Measurements from ENCODE around the gene FBLN2.
A peak's percentile ranks its signal among the peaks of the same experiment; 100 is the strongest.
"Not testable (repeated sequence)": the region's sequence is repeated elsewhere in the genome, so short reads cannot be mapped to it uniquely, and the experiment has no call there.

The FBLN2 gene

DNA sequence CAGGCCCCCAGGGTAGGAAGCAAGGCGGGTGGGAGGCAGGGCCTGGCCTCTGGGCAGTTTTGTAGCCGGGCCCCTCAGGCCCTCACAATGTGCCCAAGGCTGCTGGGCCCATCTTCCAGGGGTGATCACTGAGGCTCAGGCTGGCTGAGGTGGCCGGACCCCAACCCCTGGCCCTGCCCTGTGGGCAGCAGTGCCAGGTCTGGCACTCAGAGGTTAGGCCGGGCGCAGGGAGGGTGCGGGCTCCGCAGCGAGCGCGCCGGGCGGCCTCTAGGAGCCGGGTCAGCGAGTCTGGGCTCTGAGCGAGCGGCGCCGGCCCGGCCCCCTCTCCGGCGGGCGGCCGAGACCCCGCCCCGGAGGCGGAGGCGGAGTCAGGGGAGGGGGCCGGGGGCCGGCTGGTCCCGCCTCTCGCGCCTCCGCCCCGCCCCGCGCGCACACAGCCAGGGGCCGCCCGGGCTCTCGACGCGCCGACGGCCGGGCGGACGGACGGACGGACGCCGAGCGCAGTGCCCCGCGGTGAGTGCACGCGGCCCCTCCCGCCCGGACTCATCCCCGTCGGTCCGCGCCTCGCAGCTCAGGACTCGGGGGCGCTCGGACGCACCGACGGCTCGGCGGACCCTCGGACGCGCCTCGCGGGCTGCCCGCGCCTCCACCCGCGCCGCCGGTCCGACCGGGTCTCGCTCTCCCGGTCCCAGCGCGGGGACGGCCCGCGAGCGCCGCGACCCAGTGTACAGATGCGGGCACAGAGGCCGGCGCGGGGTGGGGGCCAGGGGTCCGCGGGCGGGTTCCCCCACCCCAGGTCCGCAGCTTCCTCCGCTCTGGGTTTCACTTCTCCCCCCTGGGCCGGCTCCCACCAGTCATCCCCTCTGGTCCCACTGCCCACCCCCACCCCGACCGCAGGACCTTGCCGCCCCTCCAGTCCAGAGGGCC, at the start of gene FBLN2:
TSS of gene FBLN2 (plus strand) at position 430 of the 927 bp plus-strand sequence. CDS start 21,231 bp downstream, outside the sequence.
- DNase-seq = peak; percentile 20

DNA sequence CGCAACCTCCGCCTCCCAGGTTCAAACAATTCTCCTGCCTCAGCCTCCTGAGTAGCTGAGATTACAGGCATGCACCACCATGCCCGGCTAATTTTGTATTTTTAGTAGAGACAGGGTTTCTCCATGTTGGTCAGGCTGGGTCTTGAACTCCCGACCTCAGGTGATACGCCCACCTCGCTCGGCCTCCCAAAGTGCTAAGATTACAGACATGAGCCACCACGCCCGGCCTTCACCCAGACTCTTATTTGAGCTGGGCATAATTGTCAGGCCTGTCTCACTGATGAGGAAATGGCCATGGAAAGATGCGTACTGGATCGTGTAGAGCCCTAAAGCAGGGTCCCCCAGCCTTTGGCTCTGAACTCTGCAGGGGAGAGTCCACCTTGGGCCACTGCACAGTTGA, 49.7 kb upstream of the FBLN2 start:
- DNase-seq = not testable (repeated sequence)

GRCh38 chr3:13500133-13500885, 48.6 kb upstream of the FBLN2 start:
- no peak for DNase-seq

DNA sequence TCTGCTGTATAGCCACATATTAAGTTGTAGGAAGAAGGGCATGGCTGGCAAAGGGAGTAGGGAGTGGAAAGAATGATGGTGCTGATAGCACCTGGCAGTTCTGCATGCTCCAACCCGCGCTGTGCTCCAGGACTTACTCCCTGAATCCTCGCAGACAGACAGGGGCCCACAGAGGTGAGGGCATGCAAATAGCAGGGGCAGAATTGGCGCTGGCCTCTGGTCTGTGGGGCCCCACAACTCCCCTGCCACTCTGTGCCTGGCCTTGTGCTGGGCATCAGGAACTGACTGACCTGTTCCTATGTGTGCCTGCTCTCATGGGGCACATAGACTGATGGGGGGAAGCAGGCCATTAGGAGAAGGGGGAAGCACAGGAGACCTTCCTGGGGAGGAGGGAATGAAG, 47.9 kb upstream of the FBLN2 start:
- DNase-seq = no peak

DNA sequence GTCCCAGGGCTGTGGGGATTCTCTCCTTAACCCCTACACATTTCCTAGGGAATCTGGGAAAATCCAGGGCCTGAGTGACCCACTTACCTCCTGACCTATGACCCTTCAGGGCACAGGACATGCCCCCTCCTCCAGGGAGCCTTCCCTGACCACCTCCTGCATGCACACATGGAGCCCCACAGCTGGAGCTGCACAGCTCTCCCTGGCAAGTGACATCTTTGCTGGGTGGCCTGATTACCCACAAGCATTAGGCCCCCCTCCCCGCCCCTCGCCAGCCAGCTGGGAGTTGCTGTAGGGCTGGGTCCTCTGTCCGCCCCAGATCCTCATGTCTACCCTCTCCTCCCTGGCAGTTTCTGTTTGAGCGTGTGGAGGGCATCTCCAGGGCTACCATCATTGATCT, 47.4 kb upstream of the FBLN2 start:
- DNase-seq = no peak

GRCh38 chr3:13501958-13502790, 46.8 kb upstream of the FBLN2 start:
- no peak for DNase-seq

DNA sequence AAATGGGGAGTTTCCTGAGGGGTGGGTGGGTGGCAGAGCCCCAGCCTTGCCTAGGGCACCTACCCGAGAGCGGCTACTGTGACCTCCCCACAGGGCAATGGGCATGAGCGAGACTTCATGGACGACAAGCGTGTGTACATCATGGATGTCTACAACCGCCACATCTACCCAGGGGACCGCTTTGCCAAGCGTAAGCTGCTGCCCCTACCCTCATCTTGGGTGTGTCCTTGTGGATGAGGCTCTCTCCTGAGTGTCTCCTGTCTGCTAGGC, 46.2 kb upstream of the FBLN2 start:
- no peak for DNase-seq

- DNase-seq = no peak
Measured at GRCh38 chr3:13504161-13504831, 44.6 kb upstream of the FBLN2 start.

DNA sequence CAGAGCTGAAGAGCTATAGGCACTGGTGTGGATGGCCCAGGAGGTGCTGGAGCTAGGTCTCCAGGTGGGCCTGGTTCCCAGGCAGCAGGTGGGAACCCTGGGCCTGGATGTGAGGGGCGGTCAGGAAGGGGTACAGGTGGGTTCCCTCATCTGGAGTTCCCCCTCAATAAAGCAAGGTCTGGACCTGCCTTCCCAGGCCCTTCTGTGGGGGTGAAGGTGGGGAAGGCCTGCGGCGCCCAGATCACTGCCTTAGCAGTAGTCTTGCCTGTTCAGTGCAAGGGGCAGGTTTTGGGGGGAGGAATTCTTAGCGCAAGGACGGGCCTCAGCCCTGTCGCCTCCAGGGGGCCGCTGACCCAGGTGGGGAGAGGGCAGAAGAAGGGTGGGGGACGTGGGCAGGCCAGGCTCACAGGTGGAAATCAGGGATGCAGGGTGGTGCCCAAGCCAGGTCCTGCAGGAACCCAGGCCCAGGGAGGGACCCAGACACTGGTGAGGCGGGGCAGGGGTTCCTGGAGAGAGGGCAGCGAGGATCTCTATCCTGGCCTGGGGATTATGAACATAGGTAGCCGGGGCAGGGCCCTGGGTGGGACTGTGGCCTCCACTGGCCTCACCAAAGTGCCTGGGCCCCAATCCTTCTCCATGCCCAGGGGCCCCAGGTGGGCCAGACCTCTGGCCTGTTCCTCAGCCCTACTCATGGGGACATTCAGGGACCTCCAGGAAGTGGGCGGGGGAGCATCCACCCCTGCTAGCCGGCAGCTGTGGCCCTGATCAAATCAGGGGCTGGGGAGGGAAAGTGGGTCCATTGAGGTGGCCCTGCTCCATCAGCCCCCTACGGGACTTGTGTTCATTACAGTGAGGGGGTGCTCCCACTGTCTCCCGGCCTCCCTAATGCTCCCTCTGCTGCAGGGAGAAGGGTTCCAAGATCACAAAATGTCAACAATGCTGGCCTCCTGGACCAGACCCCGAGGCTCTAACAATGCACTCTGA, 43.5 kb upstream of the FBLN2 start:
- no peak for DNase-seq

GRCh38 chr3:13506239-13506638, 42.7 kb upstream of the FBLN2 start:
- no peak for DNase-seq

- DNase-seq = no peak
Measured at GRCh38 chr3:13506680-13507079, 42.2 kb upstream of the FBLN2 start.

- DNase-seq = no peak
Measured at GRCh38 chr3:13507247-13507569, 41.7 kb upstream of the FBLN2 start.

- no peak for DNase-seq
Measured at GRCh38 chr3:13507570-13508339, 41.2 kb upstream of the FBLN2 start.

DNA sequence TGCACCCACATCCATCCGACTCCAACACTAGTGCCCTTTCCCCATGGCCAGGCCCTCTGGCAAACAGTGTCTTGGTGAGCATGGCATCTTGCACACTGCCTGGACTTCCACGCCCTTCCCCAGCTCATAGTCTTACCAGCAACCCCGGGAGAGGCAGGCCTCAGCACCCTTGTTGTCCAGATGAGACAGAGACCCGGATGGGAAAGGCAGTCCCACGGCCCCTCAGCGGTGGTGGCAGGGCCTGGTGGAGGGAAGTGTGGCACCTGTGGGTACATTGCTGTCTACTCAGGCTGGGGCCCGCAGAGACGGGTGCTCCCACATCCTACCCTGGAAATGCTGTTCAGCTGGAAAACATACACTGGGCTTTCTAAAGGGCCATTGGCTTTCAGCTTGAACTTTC, 40.4 kb upstream of the FBLN2 start:
- no peak for DNase-seq

- DNase-seq = no peak
Measured at GRCh38 chr3:13509059-13509815, 39.7 kb upstream of the FBLN2 start.

GRCh38 chr3:13509816-13510192, 39.1 kb upstream of the FBLN2 start:
- no peak for DNase-seq

DNA sequence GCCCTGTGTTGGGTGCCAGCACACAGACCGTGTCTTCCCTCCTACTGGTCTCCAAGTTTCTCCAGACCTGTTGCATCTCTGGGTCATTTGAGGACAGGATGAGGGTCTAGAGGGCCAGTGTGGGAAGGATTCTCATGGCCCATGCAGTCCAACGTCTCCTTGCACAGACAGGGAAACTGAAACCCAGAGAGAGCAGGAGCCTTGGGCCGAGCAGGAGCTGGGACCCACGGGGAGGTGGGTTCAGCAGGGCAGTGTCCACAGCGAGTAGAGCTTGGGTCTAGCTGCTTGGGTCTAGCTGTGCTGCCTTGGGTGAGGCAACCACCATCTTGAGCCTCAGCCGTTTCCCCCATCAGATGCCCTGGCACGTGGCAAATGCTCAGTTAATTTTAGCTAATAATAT, 36.5 kb upstream of the FBLN2 start:
- no peak for DNase-seq

- DNase-seq = no peak
Measured at GRCh38 chr3:13513051-13513912, 35.6 kb upstream of the FBLN2 start.

DNA sequence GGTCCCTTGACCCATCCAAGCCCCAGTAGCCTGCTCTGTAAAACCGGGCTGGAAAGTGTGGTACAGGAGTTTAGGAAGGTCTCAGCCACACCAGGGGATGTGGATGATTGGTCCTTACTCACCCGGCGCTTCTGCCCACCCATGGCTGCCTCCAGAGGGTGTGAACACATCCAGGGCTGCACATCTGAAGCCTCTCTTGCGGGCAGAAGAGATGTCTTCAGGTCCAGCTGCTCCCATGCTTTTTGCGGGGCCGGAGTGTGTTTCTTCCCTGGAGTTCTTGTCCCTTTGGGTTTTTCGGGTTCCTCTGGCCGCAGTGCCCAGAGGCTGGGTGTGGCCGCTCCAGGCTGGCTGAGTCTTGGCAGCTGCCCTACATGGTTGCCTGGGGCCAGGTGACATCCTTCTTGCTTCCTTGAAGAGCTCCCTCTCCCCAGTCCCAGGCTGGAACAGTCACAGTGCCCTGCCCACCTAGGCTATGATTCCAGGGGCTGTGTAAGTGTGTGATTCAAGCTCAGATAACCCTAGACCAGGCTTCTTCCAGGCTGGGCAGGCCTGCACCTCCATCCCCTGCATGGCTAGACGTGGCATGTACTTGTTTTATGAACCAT, 34.9 kb upstream of the FBLN2 start:
- no peak for DNase-seq
